ENCODE results near the gene TNFRSF1A. TPM values are rescaled to one million over a fixed set of nuclear protein-coding genes. Genes with fewer than 3 reads are reported as not detected.

The TNFRSF1A gene
- total and polyA plus RNA-seq, 7 donors = 31.7 to 191 (median 135) TPM

DNA sequence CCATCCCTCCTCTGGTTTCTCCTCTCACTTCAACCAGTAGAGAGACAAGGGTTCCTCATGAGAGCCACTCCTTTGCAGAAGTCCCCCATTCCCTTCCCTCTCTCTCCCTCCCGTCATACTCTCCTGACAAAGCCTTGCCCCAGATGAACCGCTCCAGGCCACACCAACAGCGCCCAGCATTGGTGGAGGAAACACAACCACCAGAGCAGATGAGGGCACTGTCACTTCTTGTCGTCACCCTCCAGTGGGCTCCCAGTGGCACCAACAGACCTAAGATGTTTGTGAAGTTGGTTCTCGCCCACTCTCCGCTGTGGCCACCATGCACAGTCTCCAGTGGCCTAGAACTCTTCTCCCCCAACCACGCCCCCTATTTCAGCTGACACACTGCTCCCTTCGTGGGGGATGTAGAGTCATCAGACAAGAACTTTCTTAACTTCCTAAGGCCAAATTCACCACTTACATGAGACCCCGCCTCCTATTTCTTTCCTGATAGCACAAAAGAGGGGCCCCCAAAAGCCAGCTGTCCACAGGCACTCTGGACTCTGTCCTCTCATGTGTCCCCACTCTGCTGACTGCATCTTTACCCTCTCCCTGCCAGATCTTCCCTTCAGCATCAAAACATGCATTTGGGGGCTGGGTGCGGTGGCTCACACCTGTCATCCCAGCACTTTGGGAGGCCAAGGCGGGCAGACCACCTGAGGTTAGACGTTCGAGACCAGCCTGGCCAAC, 60.6 kb downstream of the TNFRSF1A start:
- no peak for DNase-seq
- 93 to 95% methylated on average over 13 of the region's 13 CpGs for WGBS, 2 donors
- TF ChIP-seq POLR2AphosphoS5 (IDR thresholded peaks at IDR 0.05) = no peak
- TF ChIP-seq EP300 (IDR thresholded peaks at IDR 0.05) = no peak
- no peak for TF ChIP-seq POLR2A (IDR thresholded peaks at IDR 0.05)
- TF ChIP-seq, protein P1, sequence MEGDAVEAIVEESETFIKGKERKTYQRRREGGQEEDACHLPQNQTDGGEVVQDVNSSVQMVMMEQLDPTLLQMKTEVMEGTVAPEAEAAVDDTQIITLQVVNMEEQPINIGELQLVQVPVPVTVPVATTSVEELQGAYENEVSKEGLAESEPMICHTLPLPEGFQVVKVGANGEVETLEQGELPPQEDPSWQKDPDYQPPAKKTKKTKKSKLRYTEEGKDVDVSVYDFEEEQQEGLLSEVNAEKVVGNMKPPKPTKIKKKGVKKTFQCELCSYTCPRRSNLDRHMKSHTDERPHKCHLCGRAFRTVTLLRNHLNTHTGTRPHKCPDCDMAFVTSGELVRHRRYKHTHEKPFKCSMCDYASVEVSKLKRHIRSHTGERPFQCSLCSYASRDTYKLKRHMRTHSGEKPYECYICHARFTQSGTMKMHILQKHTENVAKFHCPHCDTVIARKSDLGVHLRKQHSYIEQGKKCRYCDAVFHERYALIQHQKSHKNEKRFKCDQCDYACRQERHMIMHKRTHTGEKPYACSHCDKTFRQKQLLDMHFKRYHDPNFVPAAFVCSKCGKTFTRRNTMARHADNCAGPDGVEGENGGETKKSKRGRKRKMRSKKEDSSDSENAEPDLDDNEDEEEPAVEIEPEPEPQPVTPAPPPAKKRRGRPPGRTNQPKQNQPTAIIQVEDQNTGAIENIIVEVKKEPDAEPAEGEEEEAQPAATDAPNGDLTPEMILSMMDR (IDR thresholded peaks at IDR 0.05) = no peak
- Histone ChIP-seq H3K27me3 (no peaks in the 10 kb centered on the region), H3K4me3 (no peak overlapping the region), H3K9me3 (no peaks in the 10 kb centered on the region), H3K4me1 (peaks cover 0 to 38% (median 27%) of the 10 kb centered on the region in 4 donors), H3K27ac (peak overlapping the region; percentile 84 to 93 (median 91)), H3K36me3 (no peaks in the 10 kb centered on the region)
- intact Hi-C loops (cut with DNase I) = no loop called here

DNA sequence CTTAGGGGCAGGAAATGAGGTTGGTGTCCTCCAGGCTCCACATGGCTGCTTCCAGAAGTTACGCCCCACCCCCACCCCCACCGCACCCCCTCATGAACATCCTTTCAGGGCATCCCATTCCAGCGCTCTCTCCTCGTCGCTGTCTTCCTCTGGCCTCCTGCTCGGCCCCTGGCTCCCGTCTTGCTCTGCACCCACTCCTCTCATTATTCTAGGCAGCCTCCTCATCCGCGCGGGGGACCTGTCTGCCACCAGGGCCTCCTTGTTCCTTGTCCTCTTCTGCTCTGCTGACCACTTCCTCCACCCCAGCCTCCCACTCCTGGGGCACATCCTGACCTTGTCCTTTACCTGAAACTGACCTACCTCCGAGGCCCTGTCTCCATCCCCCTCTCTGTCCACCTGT, 61.2 kb downstream of the TNFRSF1A start:
- no peaks in the 10 kb centered on the region for H3K9me3 ChIP-seq
- no peak overlapping the region for H3K4me3 ChIP-seq
- TF ChIP-seq POLR2A (IDR thresholded peaks at IDR 0.05) = no peak
- TF ChIP-seq, protein P1 (IDR thresholded peaks at IDR 0.05) = no peak
- no peak for TF ChIP-seq POLR2AphosphoS5 (IDR thresholded peaks at IDR 0.05)
- no peak for TF ChIP-seq EP300 (IDR thresholded peaks at IDR 0.05)
- WGBS, 2 donors = 94% methylated on average over 11 of the region's 11 CpGs
- intact Hi-C loops (cut with DNase I) = no loop called here
- peaks cover 0 to 38% (median 27%) of the 10 kb centered on the region in 4 donors for H3K4me1 ChIP-seq
- H3K27ac ChIP-seq = peak overlapping the region; percentile 84 to 93 (median 91)
- no peaks in the 10 kb centered on the region for H3K27me3 ChIP-seq
- no peaks in the 10 kb centered on the region for H3K36me3 ChIP-seq
- peak; percentile 66 for DNase-seq

DNA sequence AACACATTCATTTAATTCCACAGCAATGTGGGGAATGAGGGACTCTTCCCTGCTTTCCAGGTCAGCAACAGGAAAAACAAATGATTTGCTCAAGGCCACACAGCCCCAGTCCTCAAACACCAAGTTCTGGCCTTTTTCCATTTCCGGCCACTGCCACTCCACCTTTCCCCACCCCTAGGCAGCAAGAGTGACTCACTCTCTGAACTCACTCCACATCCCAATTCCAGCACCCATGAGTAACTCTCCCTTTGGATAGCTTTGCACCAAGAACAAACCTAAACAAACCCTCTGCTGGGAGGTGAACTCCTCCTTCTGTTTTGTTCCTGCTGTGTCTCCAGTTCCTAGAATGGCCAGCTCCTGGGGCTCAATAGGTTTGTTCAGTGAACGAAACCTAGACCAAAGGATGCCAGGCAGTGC, 61.8 kb downstream of the TNFRSF1A start:
- intact Hi-C loops (cut with DNase I) = no loop called here
- Histone ChIP-seq H3K4me1 (peaks cover 0 to 35% (median 27%) of the 10 kb centered on the region in 4 donors), H3K4me3 (no peak overlapping the region), H3K27ac (peak overlapping the region; percentile 84 to 93 (median 91)), H3K9me3 (no peaks in the 10 kb centered on the region), H3K27me3 (no peaks in the 10 kb centered on the region), H3K36me3 (no peaks in the 10 kb centered on the region)
- 44 to 67% methylated on average over 2 of the region's 2 CpGs for WGBS, 2 donors
- DNase-seq = peak; percentile 84
- peak in 3 of 4 donors; percentile 31 to 67 (median 31) for TF ChIP-seq POLR2AphosphoS5 (IDR thresholded peaks at IDR 0.05)
- TF ChIP-seq, protein P1 (IDR thresholded peaks at IDR 0.05) = no peak

DNA sequence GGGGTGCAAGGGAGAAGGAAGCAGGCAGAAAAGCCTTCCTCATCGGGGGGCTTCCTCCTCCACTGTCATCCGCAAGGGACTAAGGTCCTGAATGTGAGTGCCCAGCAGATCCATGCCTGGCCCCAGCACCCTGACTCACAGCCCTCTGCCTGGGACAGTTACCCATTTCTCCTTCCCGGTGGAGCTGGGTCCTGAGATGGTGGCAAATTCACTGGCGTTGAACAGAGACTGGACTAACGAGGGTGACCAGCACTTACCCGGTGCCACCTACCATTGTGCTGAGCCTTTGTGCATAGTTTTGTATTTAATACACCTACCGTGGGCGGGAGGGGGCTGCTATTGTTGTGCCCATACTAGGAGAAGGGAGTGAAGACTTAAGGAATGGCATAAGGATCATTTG, 62.2 kb downstream of the TNFRSF1A start:
- 68 to 82% methylated on average over 8 of the region's 8 CpGs for WGBS, 2 donors
- no peak overlapping the region for H3K4me3 ChIP-seq
- peaks cover 0 to 31% (median 27%) of the 10 kb centered on the region in 4 donors for H3K4me1 ChIP-seq
- H3K9me3 ChIP-seq = no peaks in the 10 kb centered on the region
- peak; percentile 63 for DNase-seq
- TF ChIP-seq, protein P1 (IDR thresholded peaks at IDR 0.05) = no peak
- peak overlapping the region; percentile 84 to 93 (median 91) for H3K27ac ChIP-seq
- no peaks in the 10 kb centered on the region for H3K36me3 ChIP-seq
- H3K27me3 ChIP-seq = no peaks in the 10 kb centered on the region
- intact Hi-C loops (cut with DNase I) = loop anchor here (2.0 kb wide), 1 partner anchor 49 kb away; no protein-coding TSS in a partner anchor

All from sigmoid colon (tissue), 7 donors.